ENCODE data around the gene SDK1.

GRCh38 chr7:4078580-4078979 is 777.5 kb downstream of the SDK1 start:
- TF ChIP-seq, protein P1, sequence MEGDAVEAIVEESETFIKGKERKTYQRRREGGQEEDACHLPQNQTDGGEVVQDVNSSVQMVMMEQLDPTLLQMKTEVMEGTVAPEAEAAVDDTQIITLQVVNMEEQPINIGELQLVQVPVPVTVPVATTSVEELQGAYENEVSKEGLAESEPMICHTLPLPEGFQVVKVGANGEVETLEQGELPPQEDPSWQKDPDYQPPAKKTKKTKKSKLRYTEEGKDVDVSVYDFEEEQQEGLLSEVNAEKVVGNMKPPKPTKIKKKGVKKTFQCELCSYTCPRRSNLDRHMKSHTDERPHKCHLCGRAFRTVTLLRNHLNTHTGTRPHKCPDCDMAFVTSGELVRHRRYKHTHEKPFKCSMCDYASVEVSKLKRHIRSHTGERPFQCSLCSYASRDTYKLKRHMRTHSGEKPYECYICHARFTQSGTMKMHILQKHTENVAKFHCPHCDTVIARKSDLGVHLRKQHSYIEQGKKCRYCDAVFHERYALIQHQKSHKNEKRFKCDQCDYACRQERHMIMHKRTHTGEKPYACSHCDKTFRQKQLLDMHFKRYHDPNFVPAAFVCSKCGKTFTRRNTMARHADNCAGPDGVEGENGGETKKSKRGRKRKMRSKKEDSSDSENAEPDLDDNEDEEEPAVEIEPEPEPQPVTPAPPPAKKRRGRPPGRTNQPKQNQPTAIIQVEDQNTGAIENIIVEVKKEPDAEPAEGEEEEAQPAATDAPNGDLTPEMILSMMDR (conservative IDR thresholded peaks at IDR 0.05), result no peak
- TF ChIP-seq ZFX (IDR thresholded peaks at IDR 0.05), result no peak
